Measurements from ENCODE around the gene TPRKB. TPM values are rescaled to one million over a fixed set of nuclear protein-coding genes. Genes with fewer than 3 reads are reported as not detected.
"Not testable (repeated sequence)": the region's sequence is repeated elsewhere in the genome, so short reads cannot be mapped to it uniquely, and the experiment has no call there.

TPRKB gene
- 78.6 TPM for polyA plus RNA-seq (ENCODE audit: insufficient read length)
- long read RNA-seq, donor 1, transcript TPRKB-208 (2 exons, 730 nt) = minor isoform, 7 of 68 reads
- long read RNA-seq, donor 1, transcript TPRKB-201 (5 exons, 748 nt) = major isoform, 14 of 68 reads
- long read RNA-seq, donor 1, partial matches to known transcripts = 33 of 68 reads
- long read RNA-seq, donor 1, other reads (novel, unspliced or antisense) = 10 of 68 reads
- long read RNA-seq, donor 2, transcript TPRKB-201 (5 exons, 748 nt) = major isoform, 11 of 55 reads
- long read RNA-seq, donor 2, partial matches to known transcripts = 27 of 55 reads
- long read RNA-seq, donor 2, other reads (novel, unspliced or antisense) = 6 of 55 reads
- long read RNA-seq, donor 3, transcript TPRKB-201 (5 exons, 748 nt) = major isoform, 14 of 39 reads
- long read RNA-seq, donor 3, partial matches to known transcripts = 16 of 39 reads
- long read RNA-seq, donor 3, other reads (novel, unspliced or antisense) = 0 of 39 reads
- long read RNA-seq, donor 4, transcript TPRKB-201 (5 exons, 748 nt) = major isoform, 6 of 9 reads
- long read RNA-seq, donor 4, partial matches to known transcripts = 0 of 9 reads
- long read RNA-seq, donor 4, other reads (novel, unspliced or antisense) = 0 of 9 reads
- long read RNA-seq, donor 5, transcript TPRKB-208 (2 exons, 730 nt) = minor isoform, 8 of 118 reads
- long read RNA-seq, donor 5, transcript TPRKB-210 (4 exons, 798 nt) = minor isoform, 6 of 118 reads
- long read RNA-seq, donor 5, transcript TPRKB-202 (6 exons, 819 nt) = minor isoform, 6 of 118 reads
- long read RNA-seq, donor 5, transcript TPRKB-201 (5 exons, 748 nt) = major isoform, 37 of 118 reads
- long read RNA-seq, donor 5, partial matches to known transcripts = 44 of 118 reads
- long read RNA-seq, donor 5, other reads (novel, unspliced or antisense) = 16 of 118 reads
- long read RNA-seq, donor 6, transcript TPRKB-201 (5 exons, 748 nt) = major isoform, 26 of 88 reads
- long read RNA-seq, donor 6, transcript TPRKB-208 (2 exons, 730 nt) = minor isoform, 8 of 88 reads
- long read RNA-seq, donor 6, partial matches to known transcripts = 40 of 88 reads
- long read RNA-seq, donor 6, other reads (novel, unspliced or antisense) = 10 of 88 reads
- long read RNA-seq, donor 7, transcript TPRKB-201 (5 exons, 748 nt) = major isoform, 28 of 76 reads
- long read RNA-seq, donor 7, transcript TPRKB-208 (2 exons, 730 nt) = minor isoform, 8 of 76 reads
- long read RNA-seq, donor 7, partial matches to known transcripts = 21 of 76 reads
- long read RNA-seq, donor 7, other reads (novel, unspliced or antisense) = 11 of 76 reads
- long read RNA-seq, donor 8, transcript TPRKB-201 (5 exons, 748 nt) = major isoform, 8 of 22 reads
- long read RNA-seq, donor 8, partial matches to known transcripts = 11 of 22 reads
- long read RNA-seq, donor 8, other reads (novel, unspliced or antisense) = 0 of 22 reads

- DNase-seq = peak; percentile 96
These were observed at the start of gene TPRKB for GRCh38 chr2:73736855-73737779. TSS of gene TPRKB (minus strand) at chr2:73737345. CDS start at chr2:73734569, 2,776 bp downstream.

GRCh38 chr2:73783883-73784282 is 46.7 kb upstream of the TPRKB start, which contains the start of gene C2orf78:
TSS of gene C2orf78 (plus strand) at chr2:73784183. CDS start at chr2:73784310, 127 bp downstream.
- DNase-seq = not testable (repeated sequence)

- DNase-seq = not testable (repeated sequence)
These were observed 46.3 kb upstream of the TPRKB start for GRCh38 chr2:73783402-73783801.

GRCh38 chr2:73780237-73780582 is 43.1 kb upstream of the TPRKB start:
- no peak for DNase-seq

- DNase-seq = peak; percentile 97
These were observed 42.5 kb upstream of the TPRKB start, which contains the start of gene DUSP11 for GRCh38 chr2:73779467-73780236. TSS of gene DUSP11 (minus strand) at chr2:73780103. CDS start at chr2:73779974, 129 bp downstream.

GRCh38 chr2:73778867-73779466 is 41.8 kb upstream of the TPRKB start:
- DNase-seq = not testable (repeated sequence)

- DNase-seq = no peak
These were observed 39.8 kb upstream of the TPRKB start for GRCh38 chr2:73776869-73777519.

GRCh38 chr2:73776381-73776780 is 39.2 kb upstream of the TPRKB start:
- DNase-seq = no peak

- DNase-seq = no peak
These were observed 35.7 kb upstream of the TPRKB start for GRCh38 chr2:73772819-73773218.

- DNase-seq = no peak
These were observed 33.6 kb upstream of the TPRKB start for GRCh38 chr2:73770725-73771124.

- no peak for DNase-seq
These were observed 29.8 kb upstream of the TPRKB start for GRCh38 chr2:73766994-73767393.

GRCh38 chr2:73766349-73766748 is 29.2 kb upstream of the TPRKB start:
- no peak for DNase-seq

- no peak for DNase-seq
These were observed 27.8 kb upstream of the TPRKB start for GRCh38 chr2:73764945-73765344.

- DNase-seq = no peak
These were observed 25.4 kb upstream of the TPRKB start for GRCh38 chr2:73762571-73762970.

- DNase-seq = no peak
These were observed 22.8 kb upstream of the TPRKB start for GRCh38 chr2:73759904-73760303.

GRCh38 chr2:73759285-73759764 is 22.2 kb upstream of the TPRKB start:
- DNase-seq = no peak

GRCh38 chr2:73754332-73754731 is 17.2 kb upstream of the TPRKB start:
- not testable (repeated sequence) for DNase-seq

- no peak for DNase-seq
These were observed 12.2 kb upstream of the TPRKB start for GRCh38 chr2:73749314-73749713.

- DNase-seq = no peak
These were observed 9.7 kb upstream of the TPRKB start for GRCh38 chr2:73746877-73747208.
